ENCODE measurements around the gene LHFPL3. TPM values are rescaled to one million over a fixed set of nuclear protein-coding genes. Genes with fewer than 3 reads are reported as not detected.

Gene LHFPL3
- total and polyA plus RNA-seq, 12 donors = 0.14 TPM; not detected in 11

DNA sequence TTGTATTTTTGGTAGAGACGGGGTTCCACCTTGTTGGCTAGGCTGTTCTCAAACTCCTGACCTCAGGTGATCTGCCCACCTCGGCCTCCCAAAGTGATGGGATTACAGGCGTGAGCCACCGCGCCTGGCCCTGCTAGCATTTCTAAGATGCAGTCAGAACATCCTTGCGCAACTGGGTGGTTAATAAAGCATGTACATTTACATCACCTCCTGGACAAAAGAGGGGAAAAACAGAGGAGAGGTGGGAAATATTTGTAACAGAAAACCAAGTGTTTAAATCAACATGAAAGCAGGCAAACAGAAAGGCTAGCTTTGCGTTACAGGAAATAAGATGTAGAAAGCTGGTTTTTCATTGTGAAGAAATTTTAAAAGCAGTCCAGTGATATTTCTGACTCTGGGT is 464.7 kb downstream of the LHFPL3 start:
- Histone ChIP-seq H3K27ac (no peak overlapping the region), H3K36me3 (replicated peaks in 1 of 2) (no peaks in the 10 kb centered on the region), H3K4me3 (no peak overlapping the region), H3K9me3 (replicated peaks in 1 of 3) (no peaks in the 10 kb centered on the region), H3K27me3 (no peaks in the 10 kb centered on the region), H3K4me1 (replicated peaks in 1 of 2) (no peaks in the 10 kb centered on the region)
- intact Hi-C loops (cut with DNase I) = no loop called here
- 78 to 85% (median 80%) methylated on average over 7 of the region's 7 CpGs for WGBS, 4 donors
- no peak for DNase-seq
- TF ChIP-seq POLR2A (IDR thresholded peaks at IDR 0.05) = no peak

DNA sequence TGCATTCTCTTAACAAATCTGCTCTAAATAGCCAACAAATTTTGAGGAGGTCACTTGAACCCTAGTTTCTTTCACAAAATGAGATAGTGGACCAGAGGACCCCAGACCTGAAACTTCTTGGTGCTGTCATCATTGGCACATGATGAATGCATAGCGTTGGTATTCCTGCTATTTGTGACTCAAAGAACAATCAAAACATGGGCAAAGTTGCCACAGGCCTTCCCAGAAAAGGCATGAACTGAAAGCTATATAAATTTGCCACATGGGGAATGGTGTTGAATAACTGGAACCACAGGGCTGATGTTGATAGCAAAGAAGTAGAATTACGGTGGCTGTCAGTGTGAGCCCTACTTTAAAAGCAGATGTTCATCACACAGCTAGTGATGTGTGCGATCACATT is 465.8 kb downstream of the LHFPL3 start:
- no peak for DNase-seq
- no peaks in the 10 kb centered on the region for H3K4me1 ChIP-seq (replicated peaks in 1 of 2)
- no peaks in the 10 kb centered on the region for H3K36me3 ChIP-seq (replicated peaks in 1 of 2)
- H3K27ac ChIP-seq = no peak overlapping the region
- H3K4me3 ChIP-seq = no peak overlapping the region
- TF ChIP-seq, protein P1, sequence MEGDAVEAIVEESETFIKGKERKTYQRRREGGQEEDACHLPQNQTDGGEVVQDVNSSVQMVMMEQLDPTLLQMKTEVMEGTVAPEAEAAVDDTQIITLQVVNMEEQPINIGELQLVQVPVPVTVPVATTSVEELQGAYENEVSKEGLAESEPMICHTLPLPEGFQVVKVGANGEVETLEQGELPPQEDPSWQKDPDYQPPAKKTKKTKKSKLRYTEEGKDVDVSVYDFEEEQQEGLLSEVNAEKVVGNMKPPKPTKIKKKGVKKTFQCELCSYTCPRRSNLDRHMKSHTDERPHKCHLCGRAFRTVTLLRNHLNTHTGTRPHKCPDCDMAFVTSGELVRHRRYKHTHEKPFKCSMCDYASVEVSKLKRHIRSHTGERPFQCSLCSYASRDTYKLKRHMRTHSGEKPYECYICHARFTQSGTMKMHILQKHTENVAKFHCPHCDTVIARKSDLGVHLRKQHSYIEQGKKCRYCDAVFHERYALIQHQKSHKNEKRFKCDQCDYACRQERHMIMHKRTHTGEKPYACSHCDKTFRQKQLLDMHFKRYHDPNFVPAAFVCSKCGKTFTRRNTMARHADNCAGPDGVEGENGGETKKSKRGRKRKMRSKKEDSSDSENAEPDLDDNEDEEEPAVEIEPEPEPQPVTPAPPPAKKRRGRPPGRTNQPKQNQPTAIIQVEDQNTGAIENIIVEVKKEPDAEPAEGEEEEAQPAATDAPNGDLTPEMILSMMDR (IDR thresholded peaks at IDR 0.05) = no peak
- no peak for TF ChIP-seq POLR2A (IDR thresholded peaks at IDR 0.05)
- no peaks in the 10 kb centered on the region for H3K9me3 ChIP-seq (replicated peaks in 1 of 3)
- intact Hi-C loops (cut with DNase I) = no loop called here
- WGBS, 4 donors = 72 to 87% (median 75%) methylated on average over 3 of the region's 3 CpGs
- no peaks in the 10 kb centered on the region for H3K27me3 ChIP-seq

GRCh38 chr7:104794589-104794988 is 466.2 kb downstream of the LHFPL3 start:
- no peaks in the 10 kb centered on the region for H3K9me3 ChIP-seq (replicated peaks in 1 of 3)
- H3K4me3 ChIP-seq = no peak overlapping the region
- no peak for DNase-seq
- H3K27ac ChIP-seq = no peak overlapping the region
- no peaks in the 10 kb centered on the region for H3K27me3 ChIP-seq
- TF ChIP-seq, protein P1 (IDR thresholded peaks at IDR 0.05) = no peak
- TF ChIP-seq POLR2A (IDR thresholded peaks at IDR 0.05) = no peak
- no peaks in the 10 kb centered on the region for H3K36me3 ChIP-seq (replicated peaks in 1 of 2)
- intact Hi-C loops (cut with DNase I) = no loop called here
- H3K4me1 ChIP-seq (replicated peaks in 1 of 2) = no peaks in the 10 kb centered on the region
- 58 to 84% (median 65%) methylated on average over 3 of the region's 3 CpGs for WGBS, 4 donors

DNA sequence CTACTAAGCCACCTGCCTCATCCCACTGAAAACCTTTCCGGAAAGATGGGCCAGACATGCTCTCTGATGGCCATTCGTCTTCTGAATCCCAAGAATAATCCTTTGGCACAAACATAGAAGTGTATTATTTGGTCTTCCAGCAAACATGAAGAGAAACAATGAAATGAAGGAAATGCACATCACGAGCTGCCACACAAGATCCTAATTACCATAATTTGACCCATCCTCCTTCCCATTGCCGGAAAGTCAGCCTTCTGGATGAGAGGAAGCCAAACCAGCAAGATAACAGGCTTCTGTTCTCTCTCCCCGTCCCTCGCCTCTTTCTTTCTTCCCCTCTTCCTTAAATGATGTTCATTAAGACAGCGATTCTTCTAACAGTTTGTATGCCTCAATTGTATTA is 466.7 kb downstream of the LHFPL3 start:
- TF ChIP-seq POLR2A (IDR thresholded peaks at IDR 0.05) = no peak
- TF ChIP-seq, protein P1 (IDR thresholded peaks at IDR 0.05) = no peak
- Histone ChIP-seq H3K9me3 (replicated peaks in 1 of 3) (no peaks in the 10 kb centered on the region), H3K27me3 (no peaks in the 10 kb centered on the region), H3K4me1 (replicated peaks in 1 of 2) (no peaks in the 10 kb centered on the region), H3K27ac (no peak overlapping the region), H3K36me3 (replicated peaks in 1 of 2) (no peaks in the 10 kb centered on the region), H3K4me3 (no peak overlapping the region)
- intact Hi-C loops (cut with DNase I) = no loop called here
- 54 to 77% (median 60%) methylated on average over 7 of the region's 7 CpGs for WGBS, 4 donors
- no peak for DNase-seq

DNA sequence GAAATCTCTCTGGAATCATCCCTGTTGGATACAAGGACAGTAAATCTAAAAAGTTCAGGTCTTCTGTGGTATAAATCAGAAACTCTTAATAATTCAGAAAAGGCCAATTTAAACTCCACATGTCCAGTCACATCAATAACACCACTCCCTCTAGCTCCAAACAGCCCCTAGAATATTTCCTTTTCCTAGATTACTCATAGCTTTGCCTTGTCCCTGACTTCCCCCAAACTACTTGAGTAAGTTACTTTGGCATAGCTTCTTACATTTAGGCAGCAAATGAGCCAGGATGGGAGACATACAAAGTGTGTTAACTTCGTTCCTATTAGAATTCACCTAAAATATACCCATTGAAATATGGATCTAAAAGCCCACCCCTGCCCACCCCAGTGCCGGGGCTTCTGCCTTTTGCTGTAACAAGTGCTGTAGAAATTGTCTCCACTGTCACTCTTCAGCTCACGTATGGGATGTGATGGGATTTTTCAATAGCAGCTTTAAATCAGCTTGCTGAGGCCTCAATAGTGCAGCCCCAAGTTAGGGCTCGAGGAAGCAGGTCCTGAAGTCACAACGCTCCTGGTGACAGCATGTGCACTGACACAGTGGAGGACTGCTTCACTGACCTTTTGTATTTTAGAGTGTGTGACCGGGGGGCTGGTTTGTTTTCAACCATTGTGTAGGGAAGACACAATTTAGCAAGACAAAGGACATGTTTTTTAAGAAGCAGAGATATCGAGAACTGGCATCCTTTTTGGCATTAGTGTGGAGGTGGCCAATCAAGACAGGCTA is 467.4 kb downstream of the LHFPL3 start:
- no peak overlapping the region for H3K27ac ChIP-seq
- WGBS, 4 donors = 72 to 77% (median 73%) methylated on average over 6 to 7 of the region's 7 CpGs
- no peaks in the 10 kb centered on the region for H3K9me3 ChIP-seq (replicated peaks in 1 of 3)
- no peaks in the 10 kb centered on the region for H3K4me1 ChIP-seq (replicated peaks in 1 of 2)
- no peak overlapping the region for H3K4me3 ChIP-seq
- H3K36me3 ChIP-seq (replicated peaks in 1 of 2) = no peaks in the 10 kb centered on the region
- TF ChIP-seq, protein P1 (IDR thresholded peaks at IDR 0.05) = no peak
- no peak for TF ChIP-seq POLR2A (IDR thresholded peaks at IDR 0.05)
- no peaks in the 10 kb centered on the region for H3K27me3 ChIP-seq
- DNase-seq = no peak
- intact Hi-C loops (cut with DNase I) = no loop called here

Data from adrenal gland (tissue), 12 donors.